Psoas muscle (tissue), 8 donors: ENCODE results near the gene SSH2. TPM values are rescaled to one million over a fixed set of nuclear protein-coding genes. Genes with fewer than 3 reads are reported as not detected.

ENCODE experiments used
- ATAC-seq, 4 donors: fragments of 200-7000 bp; cut with Tn5 transposase; one replicate each; pipeline ENCODE4 v1.9.1; 2020; ENCODE audit warnings: moderate library complexity in 3 of 4, mild to moderate bottlenecking in 2 of 4
- DNase-seq, 2 donors: peaks; one replicate each; pipeline ENCODE4 v3.0.0-alpha.2; 2020
- H3K27ac ChIP-seq: fragments of 200-600 bp; one replicate; pipeline ENCODE4 v1.8.0; 2022
- H3K27me3 ChIP-seq, 3 donors: fragments of 200-600 bp in 1 of 3; one replicate each; pipeline versions ENCODE4 v1.6.1 to v1.8.0; 2013 to 2022; ENCODE audit warnings: low read length in 2 of 3, mild to moderate bottlenecking in 2 of 3, moderate library complexity in 1 of 3; ENCODE audit not compliant: insufficient read depth in 3 of 3
- H3K36me3 ChIP-seq, 2 donors: fragments of 200-600 bp in 1 of 2; one replicate each; pipeline versions ENCODE4 v1.6.1 to v1.8.0; 2013 to 2022; ENCODE audit warnings: low read depth in 1 of 2, mild to moderate bottlenecking in 1 of 2, moderate library complexity in 1 of 2; ENCODE audit not compliant: insufficient read depth in 1 of 2
- H3K4me1 ChIP-seq: fragments of 200-600 bp; one replicate; pipeline ENCODE4 v1.8.0; 2022
- H3K4me3 ChIP-seq: fragments of 200-600 bp; one replicate; pipeline ENCODE4 v1.8.0; 2022; ENCODE audit warnings: mild to moderate bottlenecking
- H3K9me3 ChIP-seq: fragments of 200-600 bp; one replicate; pipeline ENCODE4 v1.8.0; 2022
- WGBS, 3 donors: extraction: QIAGEN DNeasy Blood & Tissue Kit; methylation state at CpG; one replicate each; pipeline versions ENCODE4 v1.1.6 to v1.1.7; 2013; 5-methylcytosine and 5-hydroxymethylcytosine counted together
- intact Hi-C, 2 donors: fragments of 100-400 bp; cut with DNase I; formaldehyde crosslinking; loops; one replicate each; pipeline versions ENCODE4 v1.11.0 to v1.14.2; 2022
- polyA plus RNA-seq, 3 donors: library from polyadenylated mRNA; stranded (reverse); fragments of 200-250 nt; gene quantifications; one replicate each; pipeline ENCODE4 v1.2.3, GENCODE V29; 2013
- total RNA-seq, 4 donors: library from RNA; stranded (reverse); fragmentation: NEBNext Ultra II Directional in 2 of 4; extraction: Animal tissue kit (Norgen Biotek cat#: 25700) in 2 of 4; gene quantifications; one replicate each; pipeline versions ENCODE4 v1.2.1 to v1.2.4, GENCODE V29; 2021 to 2023
- TF ChIP-seq, protein P1 (sequence below): fragments of 200-600 bp; IDR thresholded peaks from one replicate; pipeline ENCODE4 v1.8.0; 2022; ENCODE audit warnings: antibody characterized with exemption
- donor health status: healthy with polysubstance abuse.
- donor health status: DM: no; HTN: no; CAD: no; lungs with moderate emphysema.
- donor health status: Bipolar disorder and iron deficiency.
- donor health status: healthy.
- donor health status: DM: yes; HTN: yes; CAD: no.
- donor health status: DM: no; HTN: no; CAD: no.
- donor health status: DM: no; HTN: no; CAD: no.
- donor health status: DM: yes; HTN: yes; CAD: no.

Gene SSH2
- total and polyA plus RNA-seq, 7 donors, result 28.0 to 168 (median 107) TPM

DNA sequence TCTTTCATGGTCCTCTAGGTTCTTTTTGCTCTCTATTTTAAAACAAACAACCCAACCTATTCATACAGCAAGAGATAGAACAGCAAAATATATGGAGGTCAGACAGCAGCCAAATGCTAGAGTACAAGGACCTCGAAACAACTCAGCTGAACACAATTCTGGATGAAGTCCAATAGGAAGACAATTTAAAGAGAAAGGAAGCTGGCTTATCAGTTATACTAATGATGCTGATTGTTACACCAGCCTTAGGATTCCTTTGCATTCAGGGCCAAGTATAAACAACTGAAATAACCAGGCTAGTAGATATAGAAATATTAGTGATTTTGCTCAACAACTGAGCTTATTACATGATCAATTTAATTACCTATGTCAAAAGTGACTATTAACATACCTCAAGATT, 2.5 kb downstream of the SSH2 start:
- TF ChIP-seq, protein P1, sequence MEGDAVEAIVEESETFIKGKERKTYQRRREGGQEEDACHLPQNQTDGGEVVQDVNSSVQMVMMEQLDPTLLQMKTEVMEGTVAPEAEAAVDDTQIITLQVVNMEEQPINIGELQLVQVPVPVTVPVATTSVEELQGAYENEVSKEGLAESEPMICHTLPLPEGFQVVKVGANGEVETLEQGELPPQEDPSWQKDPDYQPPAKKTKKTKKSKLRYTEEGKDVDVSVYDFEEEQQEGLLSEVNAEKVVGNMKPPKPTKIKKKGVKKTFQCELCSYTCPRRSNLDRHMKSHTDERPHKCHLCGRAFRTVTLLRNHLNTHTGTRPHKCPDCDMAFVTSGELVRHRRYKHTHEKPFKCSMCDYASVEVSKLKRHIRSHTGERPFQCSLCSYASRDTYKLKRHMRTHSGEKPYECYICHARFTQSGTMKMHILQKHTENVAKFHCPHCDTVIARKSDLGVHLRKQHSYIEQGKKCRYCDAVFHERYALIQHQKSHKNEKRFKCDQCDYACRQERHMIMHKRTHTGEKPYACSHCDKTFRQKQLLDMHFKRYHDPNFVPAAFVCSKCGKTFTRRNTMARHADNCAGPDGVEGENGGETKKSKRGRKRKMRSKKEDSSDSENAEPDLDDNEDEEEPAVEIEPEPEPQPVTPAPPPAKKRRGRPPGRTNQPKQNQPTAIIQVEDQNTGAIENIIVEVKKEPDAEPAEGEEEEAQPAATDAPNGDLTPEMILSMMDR, result no peak
- Histone ChIP-seq H3K36me3 (peaks cover 0 to 16% of the 10 kb centered on the region in 2 donors), H3K27ac (peak overlapping the region; percentile 90), H3K27me3 (no peaks in the 10 kb centered on the region), H3K4me3 (peak overlapping the region; percentile 75), H3K9me3 (no peaks in the 10 kb centered on the region), H3K4me1 (peaks cover 42% of the 10 kb centered on the region)
- DNase-seq (no peak), ATAC-seq (no peak)
- intact Hi-C loops, result loop anchor here (10.0 kb wide), 2 partner anchors 63 to 293 kb away; no protein-coding TSS in a partner anchor
- WGBS, 3 donors, result 1 to 11% (median 3%) methylated on average over 1 of the region's 1 CpG

DNA sequence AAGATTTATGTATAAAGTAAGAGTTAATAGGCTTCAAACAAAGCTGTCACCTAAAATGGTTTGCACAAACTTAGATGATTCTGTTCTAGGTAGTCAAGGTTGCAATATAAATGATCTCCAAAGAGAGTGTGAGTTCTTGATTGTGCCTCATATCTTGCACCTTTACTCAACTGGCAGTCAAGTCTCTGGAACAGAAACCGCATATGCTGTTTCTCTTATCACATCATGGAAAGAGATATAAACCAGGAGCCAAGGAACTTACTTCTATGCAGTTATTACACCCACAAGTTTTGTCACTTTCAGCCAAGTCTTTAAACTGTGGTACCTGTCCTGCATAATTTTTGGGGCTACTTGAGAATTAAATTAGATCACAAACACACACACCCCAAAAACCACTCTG, 5.2 kb downstream of the SSH2 start:
- Histone ChIP-seq H3K27ac (no peak overlapping the region), H3K4me3 (no peak overlapping the region), H3K36me3 (peaks cover 0 to 26% of the 10 kb centered on the region in 2 donors), H3K27me3 (no peaks in the 10 kb centered on the region), H3K9me3 (no peaks in the 10 kb centered on the region), H3K4me1 (peaks cover 31% of the 10 kb centered on the region)
- intact Hi-C loops, result loop anchor here (10.0 kb wide), 2 partner anchors 60 to 290 kb away; no protein-coding TSS in a partner anchor
- DNase-seq (no peak), ATAC-seq (no peak)
- TF ChIP-seq, protein P1, result no peak
- WGBS, 3 donors, result 65 to 73% (median 65%) methylated on average over 1 of the region's 1 CpG

DNA sequence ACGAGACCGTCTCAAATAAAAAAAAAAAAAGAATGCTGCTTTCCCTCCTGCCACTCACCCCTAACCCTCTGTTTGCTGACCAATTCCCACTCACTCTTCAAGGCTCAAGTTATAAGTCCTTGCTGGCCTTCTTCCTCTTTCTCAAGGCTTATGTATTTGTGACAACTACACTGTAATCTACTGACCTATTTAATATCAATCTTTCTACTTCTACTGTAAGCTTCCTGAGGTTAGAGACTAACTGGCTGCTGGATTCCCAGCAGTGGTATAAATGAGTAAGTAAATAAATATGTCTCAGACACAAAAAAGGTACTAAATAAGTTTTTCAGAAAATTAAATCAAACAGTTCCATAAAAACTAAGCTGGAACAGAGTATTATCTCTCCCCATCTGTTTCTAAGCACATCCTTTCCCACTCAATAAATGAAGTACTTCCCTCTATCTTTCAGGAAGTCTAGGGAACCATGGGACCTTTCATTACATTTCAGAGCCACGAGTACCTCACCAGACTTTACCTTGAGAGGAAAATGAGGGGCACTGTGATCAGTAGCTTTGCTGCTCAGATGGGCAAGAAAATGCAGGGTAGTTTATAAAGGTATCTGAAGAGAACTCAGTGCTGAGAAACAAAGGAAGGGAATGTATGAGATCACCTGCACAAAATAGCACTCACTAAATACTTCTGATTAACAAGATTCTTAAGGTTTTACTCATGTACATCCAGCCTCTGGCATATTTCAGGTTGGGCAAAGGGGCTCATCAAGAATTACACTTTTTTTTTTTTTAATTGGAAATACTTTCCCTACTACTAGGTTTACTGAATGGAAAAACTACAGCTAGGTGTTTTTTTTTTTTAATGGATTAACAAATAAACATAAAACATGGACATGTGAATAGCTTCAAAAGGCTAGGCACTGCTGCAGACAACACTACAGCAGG, 10.8 kb downstream of the SSH2 start:
- Histone ChIP-seq H3K4me1 (peaks cover 32% of the 10 kb centered on the region), H3K36me3 (peaks cover 0 to 34% of the 10 kb centered on the region in 2 donors), H3K9me3 (no peaks in the 10 kb centered on the region), H3K4me3 (no peak overlapping the region), H3K27me3 (no peaks in the 10 kb centered on the region), H3K27ac (peak overlapping the region; percentile 53)
- TF ChIP-seq, protein P1, result no peak
- intact Hi-C loops, result no loop called here
- WGBS, 3 donors, result 40 to 69% (median 55%) methylated on average over 3 of the region's 3 CpGs
- ATAC-seq (peak in 2 of 4 donors; percentile 6 to 59), DNase-seq (no peak)

DNA sequence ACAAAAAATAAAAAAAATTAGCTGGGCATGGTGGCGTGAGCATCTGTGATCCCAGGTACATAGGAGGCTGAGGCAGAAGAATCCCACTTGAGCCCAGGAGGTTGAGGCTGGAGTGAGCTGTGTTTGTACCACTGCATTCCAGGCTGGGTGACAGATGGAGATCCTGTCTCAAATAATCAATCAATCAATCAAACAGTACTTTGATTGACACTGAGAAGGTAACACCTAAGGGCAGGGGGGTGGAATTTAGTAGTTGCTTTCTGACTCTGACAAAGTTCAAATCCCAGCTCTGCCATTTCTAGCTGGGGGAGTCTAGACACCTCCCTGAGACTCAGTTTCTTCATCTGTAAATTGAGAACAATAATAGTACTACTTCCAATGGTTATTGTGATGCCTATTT, 12.0 kb downstream of the SSH2 start:
- H3K4me3 ChIP-seq, result no peak overlapping the region
- no peak overlapping the region for H3K27ac ChIP-seq
- 93 to 96% (median 96%) methylated on average over 1 of the region's 1 CpG for WGBS, 3 donors
- intact Hi-C loops, result no loop called here
- H3K4me1 ChIP-seq, result peaks cover 31% of the 10 kb centered on the region
- no peak for ATAC-seq
- TF ChIP-seq, protein P1, result no peak
- DNase-seq, result no peak
- peaks cover 0 to 34% of the 10 kb centered on the region in 2 donors for H3K36me3 ChIP-seq
- H3K27me3 ChIP-seq, result no peaks in the 10 kb centered on the region
- no peaks in the 10 kb centered on the region for H3K9me3 ChIP-seq
